Measurements from ENCODE around the gene PLPP1.

GRCh38 chr5:55470282-55470681 is 64.5 kb downstream of the PLPP1 start:
- TF ChIP-seq CTCF (IDR thresholded peaks at IDR 0.05; ENCODE audit: low read length) (no peak), EZH2 (optimal IDR thresholded peaks at IDR 0.05; ENCODE audit: low read depth, low read length) (no peak), EZH2phosphoT487 (IDR thresholded peaks at IDR 0.05; ENCODE audit: low read length) (no peak)
